Retina (tissue), 1 donor: ENCODE measurements around the gene LRRFIP2.
"Not testable (repeated sequence)": the region's sequence is repeated elsewhere in the genome, so short reads cannot be mapped to it uniquely, and the experiment has no call there.

Experiments
- DNase-seq: peaks from one replicate; pipeline ENCODE4 v3.0.0-alpha.2; 2016

Gene LRRFIP2

GRCh38 chr3:37140899-37141541 lies 33.4 kb downstream of the LRRFIP2 start:
- DNase-seq: no peak

GRCh38 chr3:37139567-37140052 lies 34.8 kb downstream of the LRRFIP2 start:
- DNase-seq: no peak

DNA sequence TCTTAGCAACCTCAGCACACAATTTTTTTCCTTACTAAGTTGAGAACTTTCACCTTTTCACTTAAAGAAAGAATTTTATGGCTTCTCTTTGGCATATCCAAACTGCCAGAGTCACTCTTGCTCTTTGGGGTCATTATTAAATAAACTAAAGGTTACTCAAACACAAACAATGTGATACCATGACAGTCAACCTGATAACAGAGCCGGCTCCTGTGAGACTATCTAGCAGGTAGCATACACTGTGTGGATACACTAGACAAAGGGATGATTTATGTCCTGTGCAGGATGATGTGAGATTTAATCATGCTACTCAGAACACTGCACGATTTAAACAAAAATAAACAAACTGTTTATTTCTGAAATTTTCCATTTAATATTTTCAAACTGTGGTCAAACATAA lies 35.6 kb downstream of the LRRFIP2 start:
- DNase-seq: no peak

DNA sequence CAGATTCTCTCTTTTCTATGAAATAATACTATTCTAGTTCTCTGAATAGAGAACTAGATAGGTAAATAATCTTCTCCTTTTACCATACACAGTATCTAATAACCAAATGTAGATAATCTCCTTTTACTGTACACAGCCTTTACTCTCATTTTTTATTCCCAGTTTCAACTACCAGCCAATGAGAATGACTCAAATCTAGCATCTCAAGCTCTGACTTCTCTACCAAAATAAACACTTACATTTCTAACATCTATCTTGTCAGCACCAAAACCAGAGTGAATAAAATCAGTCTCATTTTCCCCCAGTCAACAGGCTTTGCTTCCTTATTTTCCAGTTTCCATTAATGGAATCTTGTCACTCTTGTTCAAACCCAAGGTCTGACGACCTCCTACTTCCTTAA lies 36.9 kb downstream of the LRRFIP2 start:
- no peak for DNase-seq

- no peak for DNase-seq
Measured at GRCh38 chr3:37136067-37136466, 38.3 kb downstream of the LRRFIP2 start.

GRCh38 chr3:37135561-37135960 lies 38.8 kb downstream of the LRRFIP2 start:
- DNase-seq: no peak

DNA sequence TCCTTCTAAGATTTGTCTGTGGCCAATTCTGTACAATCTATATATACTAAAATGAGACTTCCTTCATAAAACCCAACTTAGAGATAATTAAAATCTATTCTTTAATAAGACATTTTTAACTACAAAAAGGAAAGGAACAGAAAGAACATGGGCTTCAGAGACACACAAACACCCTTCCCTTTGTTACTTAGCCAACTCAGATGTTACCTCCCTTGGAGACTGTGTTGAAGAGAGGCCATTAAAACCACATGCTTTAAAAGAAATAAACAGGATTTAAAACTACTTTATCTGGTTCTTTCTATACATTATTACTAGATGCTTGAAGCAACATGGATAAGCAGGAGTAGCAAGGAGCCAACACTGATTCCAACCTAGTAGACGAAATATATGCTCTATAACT lies 42.0 kb downstream of the LRRFIP2 start:
- no peak for DNase-seq

GRCh38 chr3:37131860-37132144 lies 42.6 kb downstream of the LRRFIP2 start:
- no peak for DNase-seq

DNA sequence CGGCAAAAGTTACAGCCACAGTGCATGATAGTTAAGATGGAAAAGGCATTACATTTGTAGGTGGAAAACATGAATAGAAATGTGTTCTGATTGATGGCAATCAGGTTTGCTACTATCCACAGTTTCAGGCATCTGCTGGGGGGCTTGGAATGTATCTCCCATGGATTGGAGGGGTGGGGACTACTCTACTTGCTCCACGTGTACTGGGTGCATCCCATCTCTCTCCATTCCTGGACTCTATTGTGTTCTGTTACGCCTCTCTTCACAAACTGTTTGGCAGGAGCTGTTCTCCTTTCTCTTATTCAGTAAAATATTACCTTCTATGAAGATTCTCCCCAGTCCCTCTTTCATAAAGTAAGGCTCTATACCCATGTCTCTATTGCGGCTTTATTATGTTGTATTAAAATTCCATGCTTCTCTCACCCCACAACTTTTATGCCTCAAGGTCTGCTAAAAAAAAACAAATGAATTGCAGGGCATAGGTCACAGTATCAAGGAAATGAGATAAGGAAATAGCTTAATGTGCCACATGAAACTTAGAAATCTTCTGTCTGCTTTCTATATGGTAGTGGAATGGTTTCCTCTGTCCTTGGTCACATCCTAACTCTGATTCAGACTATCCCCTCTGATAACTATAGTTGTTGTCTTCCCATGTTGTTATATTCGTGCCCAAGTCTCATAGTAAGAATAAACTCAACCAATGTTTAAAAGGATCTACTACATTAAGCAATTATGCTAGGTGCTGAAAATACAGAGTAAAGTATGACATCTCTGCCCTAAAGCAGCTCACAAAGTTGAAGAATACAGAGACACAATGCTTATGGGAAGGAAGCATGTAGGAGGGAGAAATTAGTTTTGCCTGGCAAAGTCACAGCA lies 43.2 kb downstream of the LRRFIP2 start:
- DNase-seq: no peak

- no peak for DNase-seq
Measured at GRCh38 chr3:37130448-37130847, 43.9 kb downstream of the LRRFIP2 start.

DNA sequence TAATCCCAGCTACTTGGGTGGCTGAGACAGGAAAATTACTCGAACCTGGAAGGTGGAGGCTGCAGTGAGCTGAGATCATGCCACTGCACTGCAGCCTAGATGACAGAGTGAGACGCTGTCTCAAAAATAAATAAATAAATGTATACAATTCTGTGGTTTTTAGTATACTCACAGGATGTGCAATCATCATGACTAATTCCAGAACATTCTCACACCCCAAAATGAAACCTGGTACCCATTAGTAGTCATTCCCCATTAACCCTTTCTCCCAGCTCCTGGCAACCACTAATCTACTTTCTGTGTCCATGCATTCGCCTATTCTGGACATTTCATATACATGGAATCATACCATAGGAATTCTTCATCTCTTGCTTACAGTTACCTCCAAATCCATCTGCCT lies 44.5 kb downstream of the LRRFIP2 start:
- DNase-seq: no peak

- no peak for DNase-seq
Measured at GRCh38 chr3:37127340-37127739, 47.0 kb downstream of the LRRFIP2 start.

- DNase-seq: no peak
Measured at GRCh38 chr3:37126856-37127255, 47.5 kb downstream of the LRRFIP2 start.

DNA sequence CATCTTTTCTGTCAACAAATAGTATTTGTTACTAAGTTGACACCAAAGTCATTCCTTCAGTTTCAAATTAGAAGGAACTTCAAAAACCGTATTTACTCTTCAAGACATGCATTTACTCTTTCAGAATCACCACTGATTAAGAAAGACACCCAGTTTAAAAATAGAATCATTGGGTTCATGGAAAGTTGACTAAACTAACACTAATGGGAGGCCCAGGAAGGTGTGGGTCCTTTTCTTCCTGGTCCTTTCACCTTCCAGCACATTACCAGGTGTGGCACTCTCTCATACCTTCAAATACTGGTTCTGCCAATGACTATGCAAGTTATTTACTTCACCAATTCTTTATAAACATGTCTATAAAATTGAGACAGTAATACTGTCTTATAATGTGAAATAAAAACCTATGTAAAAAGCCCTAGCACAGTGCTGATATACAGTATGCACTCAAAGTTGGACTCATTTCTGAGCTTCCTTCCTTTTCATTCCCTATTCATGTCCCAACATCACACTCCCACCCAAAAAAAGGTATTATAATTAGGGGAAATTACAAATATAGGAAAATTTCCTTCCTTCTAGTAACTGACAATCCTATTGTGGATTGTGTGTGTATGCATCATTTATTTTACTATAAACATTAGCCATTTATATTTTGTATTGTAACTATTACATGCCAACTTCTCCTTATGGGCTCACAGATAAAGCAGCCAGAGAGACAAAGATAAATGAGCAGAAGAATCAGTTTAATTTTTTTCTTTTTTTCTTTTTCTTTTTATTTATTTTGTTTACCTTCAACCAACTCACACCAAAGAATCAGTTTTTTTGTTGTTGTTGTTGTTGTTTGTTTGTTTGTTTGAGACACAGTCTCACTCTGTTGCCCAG lies 48.9 kb downstream of the LRRFIP2 start:
- DNase-seq: no peak

DNA sequence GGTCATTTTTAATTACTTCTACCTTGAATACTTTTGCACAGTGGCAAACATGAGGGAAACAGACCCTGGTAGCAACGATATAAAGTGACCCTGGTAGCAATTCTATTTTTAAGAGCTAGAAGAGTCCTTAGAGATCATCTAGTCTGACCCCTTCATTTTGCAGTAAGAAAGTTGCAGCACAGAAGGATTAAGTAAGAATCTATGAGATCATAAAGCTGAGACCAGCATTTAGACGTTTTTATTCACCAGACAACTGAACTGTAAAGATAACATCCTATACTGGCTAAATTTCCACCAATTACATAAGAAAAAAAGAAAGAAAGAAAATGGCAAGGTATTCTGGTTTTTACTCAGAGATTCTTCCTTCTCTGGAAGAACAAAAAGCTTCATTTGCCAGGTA lies 49.9 kb downstream of the LRRFIP2 start:
- DNase-seq: no peak

GRCh38 chr3:37123292-37123691 lies 51.1 kb downstream of the LRRFIP2 start:
- no peak for DNase-seq

GRCh38 chr3:37122069-37122468 lies 52.3 kb downstream of the LRRFIP2 start:
- not testable (repeated sequence) for DNase-seq

DNA sequence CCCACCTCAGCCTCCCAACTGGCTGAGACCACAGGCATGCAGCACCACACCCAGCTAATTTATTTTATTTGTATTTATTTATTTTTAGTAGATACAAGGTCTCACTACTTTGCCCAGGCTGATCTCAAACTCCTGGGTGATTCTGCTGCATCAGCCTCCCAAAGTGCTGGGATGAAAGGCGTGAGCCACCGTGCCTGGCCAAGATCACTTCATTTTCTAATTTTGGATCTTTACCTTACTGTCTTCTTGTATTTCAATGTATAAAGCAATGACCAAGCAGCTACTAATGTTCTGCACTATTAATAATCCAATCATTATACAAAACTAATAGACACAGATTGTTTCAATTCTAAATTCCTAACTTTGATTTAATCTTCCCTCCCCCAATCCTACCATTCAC lies 56.2 kb downstream of the LRRFIP2 start:
- no peak for DNase-seq

GRCh38 chr3:37117548-37117947 lies 56.8 kb downstream of the LRRFIP2 start:
- no peak for DNase-seq

- no peak for DNase-seq
Measured at GRCh38 chr3:37116998-37117397, 57.4 kb downstream of the LRRFIP2 start.

GRCh38 chr3:37115446-37115845 lies 58.9 kb downstream of the LRRFIP2 start:
- no peak for DNase-seq

DNA sequence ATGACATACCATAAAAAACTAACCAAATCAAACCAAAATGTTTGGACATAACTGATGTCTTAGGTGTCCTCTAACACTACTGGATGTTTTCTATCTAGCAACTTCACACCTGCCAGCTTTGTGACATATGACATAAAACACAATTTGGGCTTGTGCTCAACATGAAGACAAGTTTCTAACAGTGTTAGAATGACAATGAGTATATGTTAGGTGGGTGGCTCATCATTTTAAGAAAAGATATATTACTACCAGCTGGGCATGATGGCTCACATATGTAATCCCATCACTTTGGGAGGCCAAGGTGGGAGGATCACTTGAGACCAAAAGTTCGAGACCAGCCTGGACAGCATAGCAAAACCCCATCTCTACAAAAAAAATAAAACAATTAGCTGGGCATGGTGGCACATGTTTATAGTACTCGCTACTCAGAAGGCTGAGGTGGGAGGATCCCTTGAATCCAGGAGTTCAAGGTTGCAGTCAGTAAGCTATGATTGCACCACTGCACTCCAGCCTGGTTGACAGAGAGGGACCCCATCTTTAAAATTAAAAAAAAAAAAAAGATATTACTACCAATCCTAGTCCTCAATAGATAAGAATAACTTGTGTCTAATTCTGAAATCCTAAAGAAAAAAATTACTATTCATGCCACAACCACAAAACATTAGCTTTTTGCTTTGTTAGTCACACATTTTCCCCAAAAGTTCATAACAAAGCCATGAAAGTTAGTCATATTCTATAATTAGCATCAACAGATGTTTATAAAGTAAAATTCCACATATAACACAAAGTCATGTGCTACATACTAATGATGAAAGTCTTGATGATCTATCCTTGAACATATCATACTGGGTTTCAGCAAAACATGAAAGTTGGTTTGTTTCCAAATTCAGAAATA lies 59.9 kb downstream of the LRRFIP2 start:
- no peak for DNase-seq
